GM12864 (cell line): ENCODE data around the gene NDUFB6.
"Not testable (repeated sequence)": the region's sequence is repeated elsewhere in the genome, so short reads cannot be mapped to it uniquely, and the experiment has no call there.

Experiments
- DNase-seq: peaks from one replicate; pipeline ENCODE4 v3.0.0-alpha.2; 2011; ENCODE audit warnings: low read depth
- H3K4me3 ChIP-seq: 2 replicates; pipeline ENCODE4 v1.5.1; 2011; ENCODE audit warnings: mild to moderate bottlenecking, low read depth, low read length, control low read depth
- TF ChIP-seq, protein P1 (sequence below): IDR thresholded peaks from 2 replicates; pipeline ENCODE4 v1.5.1; 2011; ENCODE audit warnings: low read depth, mild to moderate bottlenecking, moderate library complexity, low read length, control low read depth, inconsistent platforms; ENCODE audit errors: missing control alignments

Gene NDUFB6

DNA sequence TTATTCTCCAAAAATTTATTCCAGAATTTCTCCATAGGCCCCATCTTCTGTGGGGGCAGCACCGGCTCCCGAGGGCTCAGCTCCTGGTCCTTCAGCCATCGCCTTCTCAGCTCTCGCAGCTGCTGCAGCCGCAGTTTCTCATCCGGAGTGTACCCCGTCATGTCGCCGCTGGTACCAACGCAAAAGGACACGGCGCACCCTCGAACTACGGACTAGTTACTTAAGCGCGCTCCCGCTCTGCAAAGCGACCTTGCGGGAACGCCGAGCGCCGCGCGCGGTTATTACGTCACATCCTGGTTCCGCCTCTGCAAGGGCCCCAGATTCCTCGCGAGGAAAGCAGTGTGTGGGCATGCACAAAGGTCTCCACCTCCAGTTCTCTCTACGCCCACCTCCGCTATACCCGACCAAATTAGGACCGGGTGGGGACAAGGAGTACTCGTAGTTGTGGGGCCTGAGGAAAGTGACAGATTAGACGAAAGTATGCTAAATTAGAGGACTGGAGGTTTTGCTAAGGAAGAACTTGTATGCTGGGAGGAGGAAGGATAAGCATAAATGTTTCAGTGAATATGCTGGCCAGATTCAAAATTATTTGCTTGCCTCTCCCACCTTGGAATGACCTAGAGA, at the start of gene NDUFB6:
Gene NDUFB6 (minus strand): TSS at position 260 of the 624 bp plus-strand sequence. CDS start 99 bp downstream, at position 161.
- DNase-seq, result peak; percentile 92
- H3K4me3 ChIP-seq, result peak within 1 kb of the TSS; percentile 54
- TF ChIP-seq, protein P1, sequence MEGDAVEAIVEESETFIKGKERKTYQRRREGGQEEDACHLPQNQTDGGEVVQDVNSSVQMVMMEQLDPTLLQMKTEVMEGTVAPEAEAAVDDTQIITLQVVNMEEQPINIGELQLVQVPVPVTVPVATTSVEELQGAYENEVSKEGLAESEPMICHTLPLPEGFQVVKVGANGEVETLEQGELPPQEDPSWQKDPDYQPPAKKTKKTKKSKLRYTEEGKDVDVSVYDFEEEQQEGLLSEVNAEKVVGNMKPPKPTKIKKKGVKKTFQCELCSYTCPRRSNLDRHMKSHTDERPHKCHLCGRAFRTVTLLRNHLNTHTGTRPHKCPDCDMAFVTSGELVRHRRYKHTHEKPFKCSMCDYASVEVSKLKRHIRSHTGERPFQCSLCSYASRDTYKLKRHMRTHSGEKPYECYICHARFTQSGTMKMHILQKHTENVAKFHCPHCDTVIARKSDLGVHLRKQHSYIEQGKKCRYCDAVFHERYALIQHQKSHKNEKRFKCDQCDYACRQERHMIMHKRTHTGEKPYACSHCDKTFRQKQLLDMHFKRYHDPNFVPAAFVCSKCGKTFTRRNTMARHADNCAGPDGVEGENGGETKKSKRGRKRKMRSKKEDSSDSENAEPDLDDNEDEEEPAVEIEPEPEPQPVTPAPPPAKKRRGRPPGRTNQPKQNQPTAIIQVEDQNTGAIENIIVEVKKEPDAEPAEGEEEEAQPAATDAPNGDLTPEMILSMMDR, result no peak

DNA sequence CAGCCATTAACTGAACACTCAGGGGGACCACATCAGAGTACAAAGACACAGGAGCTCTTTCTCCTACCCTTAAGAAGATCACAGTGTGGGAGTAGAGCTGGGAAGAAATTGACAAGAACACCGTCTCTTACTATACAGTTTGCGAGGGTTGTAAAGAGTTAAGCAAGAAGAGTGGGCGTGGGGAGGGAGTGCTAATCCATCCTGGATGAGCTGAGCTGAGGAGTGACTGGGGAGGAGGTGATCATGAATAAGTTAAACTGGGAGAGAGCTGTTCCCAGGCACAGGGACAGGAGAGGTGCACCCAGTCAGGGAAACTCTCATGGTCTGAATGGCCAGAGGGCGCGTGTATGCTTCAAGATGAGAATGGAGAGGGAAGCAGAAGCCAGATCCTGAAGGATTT, 45.3 kb upstream of the NDUFB6 start:
- TF ChIP-seq, protein P1, result no peak
- no peak for DNase-seq
- H3K4me3 ChIP-seq, result no peak overlapping the region

DNA sequence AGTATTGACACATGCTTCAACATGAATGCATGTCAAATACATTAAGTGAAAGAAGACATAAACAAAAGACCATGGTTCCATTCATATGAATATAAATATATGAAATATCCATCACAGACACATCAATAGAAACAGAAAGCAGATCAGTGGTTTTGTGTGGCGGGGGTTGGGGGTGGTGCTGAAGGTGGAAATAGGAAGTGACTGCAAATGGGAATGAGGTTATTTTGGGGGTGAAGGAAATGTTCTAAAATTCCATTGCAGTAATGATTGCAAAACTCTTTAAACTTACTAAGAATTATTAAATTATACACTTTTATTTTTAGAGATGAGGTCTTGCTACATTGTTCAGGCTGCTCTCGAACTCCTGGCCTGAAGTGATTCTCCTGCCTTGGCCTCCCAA, 33.9 kb upstream of the NDUFB6 start:
- DNase-seq, result no peak
- TF ChIP-seq, protein P1, result no peak
- H3K4me3 ChIP-seq, result no peak overlapping the region

DNA sequence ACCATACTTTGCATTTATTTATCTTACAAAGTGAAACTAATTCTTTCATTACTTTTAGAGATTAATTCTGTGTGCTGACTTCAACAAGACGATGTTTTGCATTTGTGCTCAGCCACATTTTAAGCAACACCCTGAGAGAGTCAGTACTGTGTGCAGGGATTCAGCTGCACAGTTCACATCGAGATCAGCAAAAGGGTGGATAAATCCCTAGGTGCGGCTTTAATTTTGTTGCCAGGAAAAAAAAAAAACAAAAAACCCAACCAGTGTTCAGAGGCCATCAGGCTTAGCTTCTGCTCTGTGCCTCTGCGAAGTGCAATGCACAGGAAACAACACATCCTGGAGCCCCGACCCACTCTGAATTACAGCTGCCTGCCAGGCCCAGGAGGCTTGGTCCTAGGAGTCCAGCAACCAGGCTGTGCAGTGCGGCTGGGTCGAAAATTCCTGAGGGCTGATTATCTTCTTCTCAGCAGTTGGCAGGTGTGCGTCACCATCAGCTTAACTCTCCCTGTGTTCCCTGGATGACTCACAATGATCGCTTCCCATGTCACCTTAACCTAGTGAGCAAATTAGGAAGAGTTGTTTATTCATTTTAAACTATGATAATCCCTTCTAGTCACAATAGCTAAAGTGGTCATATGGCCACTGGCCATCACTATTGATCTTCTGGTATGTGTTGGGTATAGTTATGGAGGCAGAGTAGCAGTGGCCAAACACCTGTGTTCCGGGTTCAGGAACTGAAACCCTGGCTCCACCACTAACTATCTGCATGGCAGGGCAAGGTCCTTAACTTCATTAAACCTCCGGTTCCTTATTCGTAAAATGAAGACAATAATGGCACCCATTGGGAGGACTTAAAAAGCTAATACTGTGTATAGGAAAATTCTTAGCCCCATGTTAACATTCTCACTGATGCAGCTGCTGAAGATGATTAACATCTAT, 31.2 kb upstream of the NDUFB6 start:
- TF ChIP-seq, protein P1, result no peak
- H3K4me3 ChIP-seq, result no peak overlapping the region
- DNase-seq, result no peak

DNA sequence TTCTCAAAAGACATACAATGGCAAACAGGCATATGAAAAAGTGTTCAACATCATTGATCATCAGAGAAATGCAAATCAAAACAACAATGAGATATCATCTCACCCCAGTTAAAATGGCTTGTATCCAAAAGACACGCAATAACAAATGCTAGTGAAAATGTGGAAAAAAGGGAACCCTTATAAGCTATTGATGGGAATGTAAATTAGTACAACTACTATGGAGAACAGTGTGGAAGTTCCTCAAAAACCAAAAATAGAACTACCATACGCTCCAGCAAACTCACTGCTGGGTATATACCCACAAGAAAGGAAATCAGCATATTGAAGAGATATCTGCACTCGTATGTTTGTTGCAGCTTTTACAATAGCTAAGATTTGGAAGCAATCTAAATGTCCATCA, 26.1 kb upstream of the NDUFB6 start:
- DNase-seq, result not testable (repeated sequence)

DNA sequence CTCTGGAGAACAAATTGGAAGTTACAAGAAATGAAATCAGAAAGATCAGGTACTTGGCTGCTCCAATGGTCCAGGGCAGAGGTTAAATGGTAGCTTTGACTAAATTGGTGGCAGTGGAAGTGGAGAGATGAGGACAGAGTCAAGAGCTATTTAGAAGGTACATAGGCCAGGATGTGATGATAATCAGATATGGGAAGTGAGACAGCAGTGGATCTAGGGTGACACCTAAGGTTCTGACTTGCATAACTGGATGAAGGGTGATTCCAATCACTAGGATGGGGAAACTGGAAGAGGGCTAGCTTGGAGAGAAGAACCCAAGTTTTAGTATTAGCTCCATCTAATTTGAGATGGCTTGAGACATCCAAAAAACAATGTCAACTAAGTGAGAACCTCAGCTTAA, 24.0 kb upstream of the NDUFB6 start:
- no peak for DNase-seq
- H3K4me3 ChIP-seq, result no peak overlapping the region
- TF ChIP-seq, protein P1, result no peak

More for the DNA sequence above, 26.1 kb upstream of the NDUFB6 start:
- not testable (repeated sequence) for H3K4me3 ChIP-seq

DNA sequence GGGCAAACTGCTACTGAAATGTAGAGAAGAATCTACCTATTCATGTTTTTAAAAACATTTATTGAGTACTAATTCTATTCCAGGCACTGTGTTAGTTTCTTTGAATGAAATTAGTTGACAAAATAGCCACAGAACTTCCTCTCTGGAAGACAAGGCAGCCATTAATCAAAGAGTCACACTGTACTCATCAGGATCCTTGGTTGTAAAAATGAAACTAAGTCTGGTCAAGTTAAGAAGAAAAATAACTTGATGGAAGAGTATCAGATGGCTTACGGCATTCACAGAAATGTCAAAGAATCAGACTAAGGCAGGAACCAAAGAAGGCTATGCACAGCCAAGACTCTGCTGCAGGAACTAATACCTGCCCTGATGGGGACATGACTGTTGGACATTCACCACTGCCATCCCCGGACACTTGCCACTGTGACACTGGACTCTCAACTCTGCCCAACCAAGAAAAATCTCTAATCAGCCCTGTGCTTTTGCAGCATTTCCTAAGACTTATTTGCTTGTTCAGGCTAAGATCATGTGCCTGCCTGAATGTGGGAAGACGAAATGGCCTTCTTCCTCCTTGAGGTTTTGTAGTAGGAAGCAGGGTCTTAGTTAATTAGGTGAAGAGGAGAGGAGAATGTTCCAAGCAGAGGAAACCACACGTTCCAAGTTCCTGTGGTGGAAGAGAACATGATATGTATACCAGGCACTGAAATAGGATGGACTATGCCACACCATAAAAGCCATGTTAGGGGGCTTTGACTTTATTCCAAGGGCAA, 23.3 kb upstream of the NDUFB6 start:
- TF ChIP-seq, protein P1, result no peak
- no peak for DNase-seq
- no peak overlapping the region for H3K4me3 ChIP-seq
